AML-193 (cell line): Measurements from ENCODE around the gene TBC1D23.
"Not testable (repeated sequence)": the region's sequence is repeated elsewhere in the genome, so short reads cannot be mapped to it uniquely, and the experiment has no call there.

ENCODE experiments used
- DNase-seq, 2 experiments: peaks; one replicate each; lab custom pipeline; 2025; lab: John Stamatoyannopoulos, UW

Gene TBC1D23

DNA sequence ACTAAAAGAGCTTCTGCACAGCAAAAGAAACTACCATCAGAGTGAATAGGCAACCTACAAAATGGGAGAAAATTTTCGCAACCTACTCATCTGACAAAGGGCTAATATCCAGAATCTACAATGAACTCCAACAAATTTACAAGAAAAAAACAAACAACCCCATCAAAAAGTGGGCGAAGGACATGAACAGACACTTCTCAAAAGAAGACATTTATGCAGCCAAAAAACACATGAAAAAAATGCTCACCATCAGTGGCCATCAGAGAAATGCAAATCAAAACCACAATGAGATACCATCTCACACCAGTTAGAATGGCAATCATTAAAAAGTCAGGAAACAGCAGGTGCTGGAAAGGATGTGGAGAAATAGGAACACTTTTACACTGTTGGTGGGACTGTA lies 91.0 kb downstream of the TBC1D23 start:
- DNase-seq: not testable (repeated sequence)

DNA sequence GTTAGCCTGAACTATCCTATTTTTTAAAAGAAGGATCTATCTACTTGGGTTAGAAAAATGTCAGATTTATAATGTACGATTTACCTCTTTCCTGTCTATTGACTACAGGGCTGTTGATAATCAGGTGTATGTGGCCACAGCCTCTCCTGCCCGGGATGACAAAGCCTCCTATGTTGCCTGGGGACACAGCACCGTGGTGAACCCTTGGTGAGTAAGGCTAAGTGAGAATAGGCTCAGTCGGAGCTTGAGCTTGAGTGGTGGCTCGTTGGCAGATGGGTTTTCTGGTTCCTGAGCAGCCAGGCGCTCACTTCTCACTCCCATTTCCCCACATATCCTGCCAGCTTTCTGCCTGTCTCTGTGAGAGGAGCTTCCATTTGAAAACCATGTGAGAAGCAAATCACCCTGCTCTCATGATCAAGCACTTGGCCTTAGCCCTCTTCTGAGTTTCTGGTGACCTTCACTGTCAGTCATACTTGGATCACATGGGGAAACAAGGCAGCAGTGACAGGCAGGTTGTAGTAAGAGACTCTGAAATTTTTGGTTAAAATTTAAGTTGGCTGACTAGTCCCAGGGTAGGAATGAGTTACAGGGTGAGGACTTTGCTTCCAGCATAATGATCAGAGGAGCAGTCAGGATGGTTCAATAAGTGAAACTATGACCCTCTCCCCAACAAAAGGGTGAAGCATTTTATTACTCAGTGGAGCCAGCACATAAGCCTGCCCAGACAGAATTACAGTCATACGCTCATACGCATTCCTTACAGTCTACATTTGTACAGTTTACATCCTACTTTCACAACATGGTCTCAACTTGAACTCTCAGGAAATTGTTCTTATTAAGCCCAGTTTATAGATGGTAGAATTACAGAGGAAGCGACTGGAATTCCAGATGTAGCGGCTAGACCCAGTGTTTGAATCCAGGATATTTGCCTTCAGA lies 91.8 kb downstream of the TBC1D23 start:
- DNase-seq: no peak

DNA sequence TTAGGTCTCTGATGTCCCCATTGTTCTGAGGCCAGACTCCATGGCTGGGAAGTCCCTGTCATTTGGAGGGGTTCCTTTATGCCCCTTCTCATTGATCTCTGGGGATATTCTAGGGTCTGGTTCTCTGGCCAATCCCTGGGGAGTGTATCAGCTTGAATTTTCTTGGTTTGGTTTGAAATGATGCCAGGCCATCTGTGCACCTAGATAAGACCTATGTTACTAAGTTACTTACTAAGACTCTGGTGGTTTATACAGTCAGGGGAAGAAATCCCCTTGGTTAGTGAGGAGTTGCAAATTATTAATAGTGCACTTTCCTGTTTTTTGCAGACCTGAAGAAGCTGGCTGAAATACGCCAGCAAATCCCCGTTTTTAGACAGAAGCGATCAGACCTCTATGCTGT lies 94.1 kb downstream of the TBC1D23 start:
- DNase-seq: no peak

DNA sequence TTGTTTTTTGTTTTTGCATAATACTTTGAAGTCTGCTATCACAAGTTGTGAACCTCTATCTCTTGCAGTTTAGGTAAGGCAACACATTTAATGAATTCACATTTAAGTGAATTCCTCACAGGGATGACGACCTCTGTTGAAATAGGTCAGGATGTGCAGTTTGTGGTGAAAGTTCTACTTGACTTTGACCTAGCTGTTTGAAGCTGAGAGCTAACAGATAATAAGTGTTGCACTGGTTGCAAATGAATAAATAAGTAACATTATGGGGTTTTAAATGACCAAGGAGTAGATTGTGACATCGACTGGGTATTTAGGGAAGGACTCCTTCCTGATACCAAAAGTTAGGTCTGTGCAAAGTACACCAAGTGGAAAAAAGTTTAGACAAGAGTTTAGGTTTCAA lies 97.6 kb downstream of the TBC1D23 start:
- DNase-seq: no peak

DNA sequence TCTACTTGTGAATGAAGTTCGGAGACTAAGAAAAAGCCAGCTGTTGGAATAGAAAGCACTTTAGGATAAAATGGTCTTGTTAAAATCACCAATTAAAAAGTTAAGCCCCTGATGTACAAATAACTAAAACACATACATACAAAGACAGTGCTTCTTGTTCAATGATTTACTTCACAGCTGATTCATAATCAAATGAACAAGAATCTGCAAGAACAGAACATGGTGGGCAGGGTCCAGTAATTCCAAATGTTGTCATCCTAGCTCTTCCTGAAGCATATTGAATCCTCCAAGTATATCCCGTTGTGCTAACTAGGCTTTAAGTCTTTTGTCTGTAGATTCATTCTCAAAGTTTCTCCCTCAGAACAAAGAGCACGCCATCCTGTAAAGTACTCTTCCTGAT lies 98.2 kb downstream of the TBC1D23 start:
- DNase-seq: no peak

DNA sequence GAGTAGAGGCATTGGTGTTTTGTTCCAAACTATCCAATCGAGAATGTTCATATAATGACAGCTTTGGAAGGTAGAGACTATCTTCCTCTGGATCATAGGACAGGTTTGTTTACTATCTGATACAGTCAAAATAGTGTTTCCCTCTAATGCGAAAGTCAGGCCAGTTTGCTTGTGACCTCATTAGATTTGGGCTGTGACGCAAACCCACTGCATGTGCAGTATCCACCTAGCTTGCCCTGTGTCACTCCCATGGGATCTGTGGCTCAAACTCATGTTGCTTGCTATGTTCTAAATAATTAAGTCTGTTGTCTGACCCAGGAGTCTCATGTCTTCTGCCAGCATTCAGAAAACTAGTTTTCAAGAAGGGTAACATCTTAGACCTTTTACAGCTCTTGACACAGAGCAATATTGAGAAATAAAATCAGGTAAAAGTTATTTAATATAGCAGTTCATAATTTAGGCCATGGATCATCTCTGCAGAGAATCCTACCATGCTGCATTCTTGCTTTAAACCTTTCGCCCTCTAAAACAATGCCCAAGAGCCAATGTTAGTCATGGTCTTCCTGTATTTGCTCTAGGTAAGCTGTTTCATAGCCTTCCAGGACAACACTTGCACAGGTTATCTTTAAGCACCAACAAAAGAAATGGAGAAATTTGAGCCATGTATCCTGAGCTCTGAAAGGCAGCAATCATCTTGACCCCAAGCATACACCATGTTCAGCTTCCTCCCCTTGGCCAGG lies 100.1 kb downstream of the TBC1D23 start:
- DNase-seq: no peak

DNA sequence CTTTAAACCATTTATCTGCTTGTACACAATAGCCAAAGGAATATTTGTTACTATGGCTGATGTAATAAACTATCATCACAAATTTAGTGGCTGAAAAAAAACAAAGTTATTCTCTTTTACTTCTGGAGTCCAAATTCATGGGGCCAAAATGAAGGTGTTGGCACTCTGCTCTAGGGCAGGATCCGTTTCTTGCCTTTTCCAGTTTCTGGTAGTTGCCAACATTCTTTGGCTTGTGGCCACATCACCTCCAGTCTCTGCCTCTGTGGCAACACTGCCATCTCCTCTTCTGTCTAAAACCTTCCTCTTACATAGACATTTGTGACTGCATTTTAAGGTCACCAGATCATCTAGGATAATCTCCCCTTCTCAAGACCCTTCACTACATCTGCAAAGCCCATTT lies 101.1 kb downstream of the TBC1D23 start:
- DNase-seq: no peak

DNA sequence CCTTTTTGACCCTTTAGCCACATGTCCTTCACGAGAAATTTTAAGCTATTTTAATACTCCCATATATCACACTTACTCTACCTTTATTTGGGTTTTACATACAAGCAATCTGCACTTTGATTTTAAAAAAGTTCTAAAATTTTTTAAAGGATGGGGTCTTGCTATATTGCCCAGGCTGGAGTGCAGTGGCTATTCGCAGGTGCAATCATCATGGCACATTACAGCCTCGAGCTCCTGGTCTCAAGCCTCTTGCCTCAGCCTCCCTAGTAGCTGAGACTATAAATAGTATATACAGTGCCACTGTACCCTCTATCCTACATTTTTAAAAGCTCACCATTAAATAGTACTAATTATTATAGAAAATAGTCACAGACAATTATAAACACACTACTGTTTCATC lies 103.6 kb downstream of the TBC1D23 start:
- no peak for DNase-seq

DNA sequence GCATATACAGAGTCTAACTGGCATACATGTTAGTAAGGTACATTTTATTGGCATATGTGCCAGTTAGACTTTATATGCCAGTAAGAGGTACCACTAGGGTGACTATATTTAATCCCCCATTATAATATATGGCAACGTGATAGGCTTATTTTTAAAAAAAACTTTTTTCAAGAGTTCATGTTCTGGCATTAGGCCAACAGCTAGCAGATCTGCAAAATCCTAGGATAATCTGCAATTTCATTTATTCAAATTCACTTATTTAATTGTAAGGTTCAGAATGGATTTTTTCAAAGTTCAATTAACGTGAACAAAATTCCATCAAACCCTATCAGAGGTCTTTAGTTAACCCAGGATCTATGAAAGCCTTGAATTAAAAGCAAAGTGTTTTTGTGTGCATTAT lies 105.6 kb downstream of the TBC1D23 start:
- DNase-seq: no peak

DNA sequence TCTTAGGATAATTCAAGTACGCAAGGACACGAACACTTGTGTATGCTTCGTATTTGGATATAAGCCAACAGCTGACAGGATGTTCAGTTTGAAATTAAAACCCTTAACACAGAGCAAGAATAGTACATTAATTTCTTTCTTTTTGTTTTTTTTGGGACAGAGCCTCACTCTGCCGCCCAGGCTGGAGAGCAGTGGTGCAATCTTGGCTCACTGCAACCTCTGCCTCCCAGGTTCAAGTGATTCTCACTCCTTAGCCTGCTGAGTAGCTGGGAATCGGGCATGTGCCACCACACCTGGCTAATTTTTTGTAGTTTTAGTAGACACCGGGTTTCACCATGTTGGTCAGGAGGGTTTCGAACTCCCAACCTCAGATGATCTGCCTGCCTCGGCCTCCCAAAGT lies 107.6 kb downstream of the TBC1D23 start:
- DNase-seq: no peak

DNA sequence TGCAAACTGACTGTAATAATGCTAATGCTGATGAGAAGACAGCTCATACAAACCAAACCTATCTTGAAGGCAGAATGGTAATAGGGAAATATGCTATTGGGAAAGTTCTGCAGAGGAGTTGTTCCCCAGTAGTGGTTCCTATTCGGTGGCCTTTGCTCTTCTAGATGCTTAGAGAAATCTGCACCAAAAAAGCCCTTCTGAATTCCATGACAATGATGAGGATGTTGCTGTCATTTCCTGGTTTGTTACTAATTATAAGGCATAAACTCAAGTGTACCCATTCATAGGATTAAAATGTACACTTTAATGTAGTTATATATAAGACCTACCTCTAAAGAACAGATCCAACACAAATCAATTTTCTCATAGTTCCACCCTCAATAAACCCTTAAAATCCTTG lies 110.0 kb downstream of the TBC1D23 start:
- no peak for DNase-seq

DNA sequence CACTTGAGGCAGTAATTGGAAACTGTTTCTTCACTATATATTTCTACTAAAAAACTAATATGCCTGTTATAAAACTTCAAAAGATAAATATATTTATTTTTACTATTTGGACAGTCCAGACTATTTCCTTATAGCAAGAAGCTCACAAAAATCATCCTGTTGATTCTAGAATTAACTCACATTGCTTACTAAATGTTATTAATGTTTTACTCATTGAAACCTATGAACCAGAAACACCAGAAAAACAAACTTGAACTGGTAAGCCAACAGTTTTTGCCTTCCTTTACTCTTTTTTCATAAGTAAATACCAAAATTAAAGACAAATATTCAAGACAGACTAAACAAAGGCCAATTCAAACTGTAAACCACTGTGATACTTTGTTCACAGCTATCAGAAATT lies 113.7 kb downstream of the TBC1D23 start:
- no peak for DNase-seq
